Right lobe of liver (tissue), 6 donors: ENCODE measurements around the gene C19orf53. TPM values are rescaled to one million over a fixed set of nuclear protein-coding genes. Genes with fewer than 3 reads are reported as not detected.

Experiments
- ATAC-seq, 4 donors: fragments of 200-7000 bp; cut with Tn5 transposase; one replicate each; pipeline ENCODE4 v1.9.1; 2020; ENCODE audit warnings: mild to moderate bottlenecking in 4 of 4, moderate library complexity in 4 of 4
- DNase-seq, 3 donors: peaks; one replicate each; pipeline ENCODE4 v3.0.0-alpha.2; 2020
- H3K27ac ChIP-seq, 3 donors: fragments of 200-600 bp; one replicate each; pipeline ENCODE4 v1.8.0; 2022
- H3K27me3 ChIP-seq, 2 donors: fragments of 200-600 bp; one replicate each; pipeline ENCODE4 v1.8.0; 2022
- H3K36me3 ChIP-seq, 4 donors: fragments of 200-600 bp; sonication (generic) in 1 of 4; one replicate each; pipeline versions ENCODE4 v1.5.1 to v1.8.0; 2017 to 2022; ENCODE audit warnings: control low read depth in 1 of 4
- H3K4me1 ChIP-seq, 4 donors: fragments of 200-600 bp; sonication (generic) in 1 of 4; one replicate each; pipeline versions ENCODE4 v1.5.1 to v1.8.0; 2017 to 2022; ENCODE audit warnings: control low read depth in 1 of 4
- H3K4me3 ChIP-seq, 3 donors: fragments of 200-600 bp; one replicate each; pipeline ENCODE4 v1.8.0; 2022
- H3K9me3 ChIP-seq, 4 donors: fragments of 200-600 bp; sonication (generic) in 1 of 4; one replicate each; pipeline versions ENCODE4 v1.5.1 to v1.8.0; 2017 to 2022; ENCODE audit warnings: control low read depth in 1 of 4
- POLR2A ChIP-seq: fragments of 450-650 bp; IDR thresholded peaks from one replicate; pipeline ENCODE4 v1.6.1; 2017; ENCODE audit warnings: antibody characterized with exemption, mild to moderate bottlenecking
- WGBS: methylation state at CpG from one replicate; pipeline ENCODE4 v1.1.6; 2018; ENCODE audit warnings: low coverage, low lambda C conversion rate; ENCODE audit not compliant: insufficient coverage; ENCODE audit errors: missing lambda C conversion rate; 5-methylcytosine and 5-hydroxymethylcytosine counted together
- intact Hi-C, 2 donors: fragments of 100-400 bp; cut with DNase I; formaldehyde crosslinking; loops; one replicate each; pipeline versions ENCODE4 v1.11.2 to v1.14.1; 2022
- total RNA-seq, 6 experiments: library from RNA; depleted of rRNA in 2 of 6; stranded (reverse); fragments of >200 nt in 2 of 6; fragmentation: NEBNext Ultra II Directional in 3 of 6; extraction: Animal tissue kit (Norgen Biotek cat#: 25700) in 3 of 6; gene quantifications; one replicate each; pipeline versions ENCODE4 v1.1.0 to v1.2.4, GENCODE V29; 2016 to 2023
- TF ChIP-seq, protein P1 (sequence below), 4 donors: fragments of 200-600 bp in 3 of 4; fragments of 450-650 bp in 1 of 4; IDR thresholded peaks; one replicate each; pipeline versions ENCODE4 v1.5.1 to v1.8.0; 2016 to 2022; ENCODE audit warnings: antibody characterized with exemption in 4 of 4, mild to moderate bottlenecking in 2 of 4
- donor health status: DM: no; HTN: yes; CAD: no.
- donor health status: DM: no; HTN: no; CAD: no.
- donor health status: DM: no; HTN: no; CAD: no.
- donor health status: DM: no; HTN: yes; CAD: no.
- donor health status: DM: no; HTN: yes; CAD: no.

Gene C19orf53
- total RNA-seq, 6 experiments from 2014 or later, result 30.6 to 227 (median 32.8) TPM

DNA sequence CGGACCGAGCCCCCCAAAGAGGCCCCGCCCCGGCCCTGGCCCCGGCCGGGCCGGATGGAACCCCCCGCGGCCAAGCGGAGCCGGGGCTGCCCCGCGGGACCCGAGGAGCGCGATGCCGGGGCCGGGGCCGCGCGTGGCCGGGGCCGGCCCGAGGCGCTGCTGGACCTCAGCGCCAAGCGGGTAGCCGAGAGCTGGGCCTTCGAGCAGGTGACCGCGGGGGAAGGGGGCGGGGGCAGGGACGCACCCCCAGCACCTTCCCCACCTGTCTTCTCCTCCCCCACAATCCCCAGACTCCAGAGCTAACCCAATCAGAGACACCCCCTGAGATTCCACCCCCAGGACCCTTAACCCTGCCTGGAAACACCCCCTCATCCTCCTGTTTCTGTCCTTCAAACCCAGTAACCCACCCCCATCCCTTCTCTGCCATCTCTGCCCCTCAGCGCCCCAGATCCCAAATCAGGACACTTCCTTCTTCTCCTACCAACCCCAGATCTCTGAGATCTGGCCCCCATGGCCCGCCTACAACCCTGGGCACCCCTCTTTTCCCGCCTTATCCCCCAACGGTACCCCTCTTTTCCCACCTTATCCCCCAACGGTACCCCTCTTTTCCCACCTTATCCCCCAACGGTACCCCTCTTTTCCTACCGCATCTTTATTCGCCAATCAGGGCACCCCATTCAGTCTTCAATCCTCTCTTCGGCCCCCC, 21.5 kb downstream of the C19orf53 start:
- WGBS, result 10% methylated on average over 27 of the region's 42 CpGs
- peaks cover 0 to 10% (median 0%) of the 10 kb centered on the region in 4 donors for H3K4me1 ChIP-seq
- intact Hi-C loops, result no loop called here
- H3K27ac ChIP-seq, result peak overlapping the region; percentile 77 to 86 (median 84)
- ATAC-seq (peak in 2 of 4 donors; percentile 1 to 6), DNase-seq (no peak)
- H3K9me3 ChIP-seq, result no peaks in the 10 kb centered on the region
- TF ChIP-seq POLR2A, result no peak
- TF ChIP-seq, protein P1, sequence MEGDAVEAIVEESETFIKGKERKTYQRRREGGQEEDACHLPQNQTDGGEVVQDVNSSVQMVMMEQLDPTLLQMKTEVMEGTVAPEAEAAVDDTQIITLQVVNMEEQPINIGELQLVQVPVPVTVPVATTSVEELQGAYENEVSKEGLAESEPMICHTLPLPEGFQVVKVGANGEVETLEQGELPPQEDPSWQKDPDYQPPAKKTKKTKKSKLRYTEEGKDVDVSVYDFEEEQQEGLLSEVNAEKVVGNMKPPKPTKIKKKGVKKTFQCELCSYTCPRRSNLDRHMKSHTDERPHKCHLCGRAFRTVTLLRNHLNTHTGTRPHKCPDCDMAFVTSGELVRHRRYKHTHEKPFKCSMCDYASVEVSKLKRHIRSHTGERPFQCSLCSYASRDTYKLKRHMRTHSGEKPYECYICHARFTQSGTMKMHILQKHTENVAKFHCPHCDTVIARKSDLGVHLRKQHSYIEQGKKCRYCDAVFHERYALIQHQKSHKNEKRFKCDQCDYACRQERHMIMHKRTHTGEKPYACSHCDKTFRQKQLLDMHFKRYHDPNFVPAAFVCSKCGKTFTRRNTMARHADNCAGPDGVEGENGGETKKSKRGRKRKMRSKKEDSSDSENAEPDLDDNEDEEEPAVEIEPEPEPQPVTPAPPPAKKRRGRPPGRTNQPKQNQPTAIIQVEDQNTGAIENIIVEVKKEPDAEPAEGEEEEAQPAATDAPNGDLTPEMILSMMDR (IDR thresholded peaks at IDR 0.05), result no peak
- H3K36me3 ChIP-seq, result no peaks in the 10 kb centered on the region
- no peaks in the 10 kb centered on the region for H3K27me3 ChIP-seq
- peak overlapping the region; percentile 57 to 80 (median 71) for H3K4me3 ChIP-seq

DNA sequence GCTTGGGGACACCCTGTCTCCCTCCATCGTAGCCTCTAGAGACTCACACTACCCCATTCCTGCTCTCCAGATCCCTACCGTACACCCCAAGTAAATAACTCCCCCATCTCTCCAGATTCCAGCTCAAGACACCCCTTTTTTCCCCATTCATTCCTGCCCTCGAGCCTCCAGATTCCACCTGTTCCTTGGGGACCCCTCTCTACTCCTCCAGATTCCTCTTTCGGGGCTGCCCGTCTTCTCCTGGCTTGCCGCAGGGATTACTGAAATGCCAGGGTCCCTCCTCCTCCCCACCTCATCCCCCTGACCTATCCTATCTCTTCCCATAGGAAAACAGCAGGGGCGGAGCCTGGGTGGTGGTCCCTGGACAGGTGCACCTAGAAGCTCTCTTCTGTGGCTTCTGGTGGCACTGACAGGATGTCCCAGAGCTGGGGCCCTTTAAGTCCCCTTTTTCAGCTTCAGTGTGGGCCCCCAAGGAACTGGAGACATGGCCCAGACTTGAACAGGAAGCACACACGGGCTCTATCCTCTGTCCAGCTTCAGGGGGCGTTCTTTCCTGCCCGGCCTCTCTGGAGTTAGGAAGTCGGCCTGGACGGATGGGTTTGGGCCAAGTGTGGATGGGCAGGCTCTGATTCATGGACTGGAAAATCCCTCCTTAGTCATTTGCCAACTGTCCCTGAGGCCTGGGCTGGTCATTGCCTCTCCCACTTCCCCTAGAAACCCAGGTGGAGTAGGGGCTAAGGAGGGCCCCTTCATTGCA, 22.2 kb downstream of the C19orf53 start:
- Histone ChIP-seq H3K27me3 (no peaks in the 10 kb centered on the region), H3K4me1 (peaks cover 0 to 10% (median 0%) of the 10 kb centered on the region in 4 donors), H3K4me3 (peak overlapping the region in 1 of 3 donors; percentile 80), H3K36me3 (no peaks in the 10 kb centered on the region), H3K27ac (peak overlapping the region; percentile 14 to 84 (median 77)), H3K9me3 (no peaks in the 10 kb centered on the region)
- WGBS, result 31% methylated on average over 7 of the region's 12 CpGs
- TF ChIP-seq POLR2A, result no peak
- TF ChIP-seq, protein P1 (IDR thresholded peaks at IDR 0.05), result peak in 1 of 4 donors; percentile 14
- intact Hi-C loops, result no loop called here
- DNase-seq (peak in 1 of 3 donors; percentile 74), ATAC-seq (peak; percentile 6 to 55 (median 14))

DNA sequence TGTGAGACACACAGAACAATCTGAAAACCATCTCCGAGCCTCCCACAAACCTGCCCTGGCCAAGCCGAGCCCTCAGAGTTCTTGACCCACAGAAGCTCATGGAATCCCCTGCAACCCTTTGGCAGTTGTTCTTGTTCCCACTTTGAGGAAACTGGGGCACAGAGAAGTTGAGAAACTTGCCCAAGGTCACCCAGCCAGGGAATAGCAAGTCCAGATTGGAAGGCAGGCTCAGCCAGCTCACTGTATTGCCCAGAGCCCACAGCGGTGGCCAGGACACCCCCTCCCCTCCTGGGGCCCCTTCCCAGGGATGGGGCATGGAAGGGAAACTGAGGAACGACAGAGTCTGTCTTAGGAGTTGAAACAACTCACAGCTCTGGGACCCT, 22.8 kb downstream of the C19orf53 start:
- WGBS, result 59% methylated on average over 2 of the region's 4 CpGs
- no peaks in the 10 kb centered on the region for H3K36me3 ChIP-seq
- TF ChIP-seq, protein P1 (IDR thresholded peaks at IDR 0.05), result no peak
- no peak for TF ChIP-seq POLR2A
- ATAC-seq (no peak), DNase-seq (no peak)
- H3K9me3 ChIP-seq, result no peaks in the 10 kb centered on the region
- H3K27me3 ChIP-seq, result no peaks in the 10 kb centered on the region
- intact Hi-C loops, result no loop called here
- H3K27ac ChIP-seq, result peak overlapping the region in 2 of 3 donors; percentile 14 to 84
- H3K4me1 ChIP-seq, result peaks cover 0 to 10% (median 0%) of the 10 kb centered on the region in 4 donors
- no peak overlapping the region for H3K4me3 ChIP-seq

DNA sequence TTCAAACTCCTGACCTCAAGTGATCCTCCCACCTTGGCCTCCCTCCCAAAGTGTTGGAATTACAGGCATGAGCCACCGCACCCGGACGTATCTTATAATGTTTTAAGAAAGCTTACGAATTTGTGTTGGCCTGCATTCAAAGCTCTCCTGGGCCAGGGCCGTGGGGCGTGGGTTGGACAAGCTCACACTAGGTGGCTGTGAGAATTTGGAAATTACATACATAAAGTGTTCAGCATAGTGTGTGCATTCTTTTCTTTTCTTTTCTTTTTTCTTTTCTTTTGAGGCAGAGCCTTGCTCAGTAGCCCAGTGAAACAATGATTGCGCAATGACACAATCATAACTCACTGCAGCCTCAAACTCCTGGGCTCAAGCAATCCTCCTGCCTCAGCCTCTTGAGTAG, 23.6 kb downstream of the C19orf53 start:
- Histone ChIP-seq H3K36me3 (no peaks in the 10 kb centered on the region), H3K4me3 (no peak overlapping the region), H3K9me3 (no peaks in the 10 kb centered on the region), H3K27me3 (no peaks in the 10 kb centered on the region), H3K27ac (no peak overlapping the region), H3K4me1 (peaks cover 0 to 10% (median 0%) of the 10 kb centered on the region in 4 donors)
- TF ChIP-seq POLR2A, result no peak
- TF ChIP-seq, protein P1 (IDR thresholded peaks at IDR 0.05), result no peak
- WGBS, result 69% methylated on average over 4 of the region's 7 CpGs
- intact Hi-C loops, result no loop called here
- ATAC-seq (no peak), DNase-seq (no peak)
